Trophoblast cell (in vitro differentiated cells and primary cell): ENCODE data around the gene WNT7B.

Source experiments
- DNase-seq, 2 donors: peaks; one replicate each; pipeline ENCODE4 v3.0.0-alpha.2; 2016
- H2AFZ ChIP-seq: 2 replicates; pipeline ENCODE4 v1.6.1; 2013; ENCODE audit warnings: low read length, moderate library complexity, mild to moderate bottlenecking; ENCODE audit not compliant: insufficient read depth, poor library complexity
- H2AK5ac ChIP-seq: 2 replicates; pipeline ENCODE4 v1.6.1; 2013; ENCODE audit warnings: mild to moderate bottlenecking, low read length
- H2BK120ac ChIP-seq: 2 replicates; pipeline ENCODE4 v1.6.1; 2013; ENCODE audit warnings: low read length, mild to moderate bottlenecking, moderate library complexity; ENCODE audit not compliant: insufficient read depth, poor library complexity
- H2BK12ac ChIP-seq: 2 replicates; pipeline ENCODE4 v1.6.1; 2013; ENCODE audit warnings: mild to moderate bottlenecking, low read length, moderate library complexity
- H2BK5ac ChIP-seq: 2 replicates; pipeline ENCODE4 v1.6.1; 2013; ENCODE audit warnings: low read length, low read depth, moderate library complexity, mild to moderate bottlenecking; ENCODE audit not compliant: poor library complexity
- H3K14ac ChIP-seq: 2 replicates; pipeline ENCODE4 v1.6.1; 2013; ENCODE audit warnings: mild to moderate bottlenecking, low read length
- H3K18ac ChIP-seq: 2 replicates; pipeline ENCODE4 v1.6.1; 2013; ENCODE audit warnings: mild to moderate bottlenecking, low read length
- H3K23ac ChIP-seq: 2 replicates; pipeline ENCODE4 v1.6.1; 2013; ENCODE audit warnings: low read length
- H3K27ac ChIP-seq: 2 replicates; pipeline ENCODE4 v1.5.1; 2013; ENCODE audit warnings: low read depth, mild to moderate bottlenecking, inconsistent platforms, low read length, moderate library complexity
- H3K27me3 ChIP-seq: 2 replicates; pipeline ENCODE4 v1.6.1; 2013; ENCODE audit warnings: inconsistent platforms, mild to moderate bottlenecking, low read length, moderate library complexity; ENCODE audit not compliant: insufficient read depth
- H3K36me3 ChIP-seq, 2 experiments: 1 replicate in 1 of 2; 2 replicates in 1 of 2; pipeline ENCODE4 v1.6.1; 2013; ENCODE audit warnings: low read length in 2 of 2, mild to moderate bottlenecking in 2 of 2, moderate library complexity in 1 of 2; ENCODE audit not compliant: insufficient read depth in 2 of 2, control insufficient read depth in 1 of 2
- H3K4ac ChIP-seq: 2 replicates; pipeline ENCODE4 v1.6.1; 2013; ENCODE audit warnings: low read depth, mild to moderate bottlenecking, low read length, moderate library complexity
- H3K4me1 ChIP-seq, 2 experiments: 1 replicate in 1 of 2; 2 replicates in 1 of 2; pipeline ENCODE4 v1.6.1; 2013; ENCODE audit warnings: low read length in 2 of 2, mild to moderate bottlenecking in 2 of 2, moderate library complexity in 1 of 2; ENCODE audit not compliant: insufficient read depth in 2 of 2, control insufficient read depth in 1 of 2
- H3K4me2 ChIP-seq: 2 replicates; pipeline ENCODE4 v1.6.1; 2013; ENCODE audit warnings: inconsistent platforms, mild to moderate bottlenecking, low read length, moderate library complexity
- H3K4me3 ChIP-seq: 2 replicates; pipeline ENCODE4 v1.5.1; 2013; ENCODE audit warnings: mild to moderate bottlenecking, low read depth, low read length, inconsistent platforms
- H3K79me1 ChIP-seq: one replicate; pipeline ENCODE4 v1.6.1; 2013; ENCODE audit warnings: low read length
- H3K79me2 ChIP-seq: 2 replicates; pipeline ENCODE4 v1.6.1; 2013; ENCODE audit warnings: low read length, mild to moderate bottlenecking; ENCODE audit not compliant: control insufficient read depth, insufficient read depth, poor library complexity
- H3K9ac ChIP-seq: 2 replicates; pipeline ENCODE4 v1.6.1; 2013; ENCODE audit warnings: mild to moderate bottlenecking, low read length
- H3K9me3 ChIP-seq: 2 replicates; pipeline ENCODE4 v1.6.1; 2013; ENCODE audit warnings: low read depth, mild to moderate bottlenecking, control low read depth, inconsistent platforms, low read length; ENCODE audit not compliant: insufficient read depth
- H4K12ac ChIP-seq: 2 replicates; pipeline ENCODE4 v1.6.1; 2013; ENCODE audit warnings: low read depth, mild to moderate bottlenecking, low read length, moderate library complexity
- H4K8ac ChIP-seq: 2 replicates; pipeline ENCODE4 v1.6.1; 2013; ENCODE audit warnings: low read depth, mild to moderate bottlenecking, low read length, moderate library complexity
- H4K91ac ChIP-seq: one replicate; pipeline ENCODE4 v1.6.1; 2013; ENCODE audit warnings: low read depth, mild to moderate bottlenecking, low read length, moderate library complexity
- WGBS: extraction: QIAGEN DNeasy Blood & Tissue Kit; methylation state at CpG from one replicate; pipeline ENCODE4 v1.1.7; 2013; ENCODE audit warnings: missing lambda C conversion rate; ENCODE audit not compliant: insufficient read length, insufficient coverage; ENCODE audit errors: extremely low coverage; 5-methylcytosine and 5-hydroxymethylcytosine counted together

WNT7B gene

DNA sequence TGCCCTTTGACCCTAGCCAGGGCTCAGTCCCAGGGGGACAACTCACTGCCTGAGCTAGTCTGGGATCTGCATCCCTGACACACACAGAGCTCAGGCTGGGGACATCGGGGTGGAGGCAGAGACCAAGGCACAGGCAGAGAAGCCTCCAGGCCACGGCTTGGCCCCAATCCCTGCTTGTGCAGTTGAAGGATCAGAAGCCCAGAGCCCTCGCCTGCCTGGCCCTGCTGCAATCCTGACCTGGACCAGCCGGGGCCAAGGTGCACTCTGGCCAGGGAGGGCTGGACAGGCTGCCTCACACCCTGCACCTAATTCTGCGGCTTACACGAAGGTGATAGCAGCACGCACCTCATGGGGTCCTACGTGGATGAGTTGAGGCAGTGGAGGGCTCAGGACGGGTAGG is 34.6 kb downstream of the WNT7B start:
- Histone ChIP-seq H3K23ac (no peak overlapping the region), H2BK12ac (no peak overlapping the region), H3K27ac (no peak overlapping the region), H3K4ac (no peak overlapping the region), H3K9me3 (peaks cover 3% of the 10 kb centered on the region), H3K4me2 (no peak overlapping the region), H4K12ac (no peak overlapping the region), H3K14ac (no peak overlapping the region), H3K4me3 (no peak overlapping the region), H3K18ac (no peak overlapping the region), H2BK5ac (no peak overlapping the region), H3K36me3 (peaks cover 0 to 2% of the 10 kb centered on the region in 2 experiments), H2AK5ac (no peak overlapping the region), H3K79me1 (no peaks in the 10 kb centered on the region), H2AFZ (no peak overlapping the region), H3K4me1 (no peaks in the 10 kb centered on the region), H3K27me3 (no peaks in the 10 kb centered on the region), H4K91ac (no peak overlapping the region), H3K9ac (no peak overlapping the region), H2BK120ac (no peak overlapping the region), H4K8ac (no peak overlapping the region), H3K79me2 (no peaks in the 10 kb centered on the region)
- WGBS, result no CpG with 5 or more reads among the region's 9 CpGs
- no peak for DNase-seq

DNA sequence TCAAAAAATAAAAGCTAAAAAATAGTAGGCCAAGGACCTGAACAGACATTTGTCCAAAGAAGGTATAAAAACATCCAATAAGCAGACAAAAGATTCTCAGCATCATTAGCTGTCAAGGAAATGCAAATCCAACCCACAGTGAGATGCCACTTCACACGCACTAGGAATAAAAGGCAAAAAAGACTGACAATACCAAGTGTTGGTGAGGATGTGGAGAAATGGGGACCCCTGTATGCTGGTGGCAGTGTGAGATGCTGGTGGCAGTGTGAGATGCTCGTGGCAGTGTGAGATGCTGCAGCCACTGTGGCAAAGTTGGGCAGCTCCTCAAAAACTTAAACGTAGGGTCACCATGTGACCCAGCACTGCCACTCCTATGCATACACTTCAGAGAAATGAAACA is 38.0 kb downstream of the WNT7B start:
- Histone ChIP-seq H3K18ac (no peak overlapping the region), H4K91ac (no peak overlapping the region), H3K4ac (no peak overlapping the region), H3K36me3 (peaks cover 0 to 2% of the 10 kb centered on the region in 2 experiments), H4K12ac (no peak overlapping the region), H2BK12ac (no peak overlapping the region), H3K27ac (no peak overlapping the region), H3K4me3 (no peak overlapping the region), H2AFZ (no peak overlapping the region), H3K23ac (no peak overlapping the region), H2AK5ac (no peak overlapping the region), H3K79me1 (no peaks in the 10 kb centered on the region), H3K4me1 (no peaks in the 10 kb centered on the region), H3K4me2 (no peak overlapping the region), H3K79me2 (no peaks in the 10 kb centered on the region), H2BK5ac (no peak overlapping the region), H2BK120ac (no peak overlapping the region), H3K9me3 (peaks cover 4% of the 10 kb centered on the region), H3K14ac (no peak overlapping the region), H3K27me3 (no peaks in the 10 kb centered on the region), H3K9ac (no peak overlapping the region), H4K8ac (no peak overlapping the region)
- DNase-seq, result no peak
- no CpG with 5 or more reads among the region's 3 CpGs for WGBS

DNA sequence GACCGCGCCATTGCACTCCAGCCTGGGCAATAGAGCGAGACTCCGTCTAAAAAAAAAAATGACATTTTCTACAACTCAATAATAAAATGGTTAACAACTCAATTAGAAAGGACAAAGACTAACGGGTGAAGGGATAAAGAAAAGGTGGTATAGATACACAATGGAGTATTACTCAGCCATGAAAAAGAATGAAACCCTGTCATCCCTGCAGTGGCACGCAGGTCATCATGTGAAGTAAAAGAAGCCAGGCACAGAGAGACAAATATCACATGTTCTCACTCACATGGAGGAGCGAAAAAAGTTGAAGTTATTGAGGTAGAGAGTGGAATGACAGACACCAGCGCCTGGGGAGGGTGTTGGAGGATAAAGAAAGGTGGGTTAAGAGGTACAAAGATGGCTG is 39.0 kb downstream of the WNT7B start:
- no peak overlapping the region for H4K8ac ChIP-seq
- H3K27me3 ChIP-seq, result no peaks in the 10 kb centered on the region
- H3K36me3 ChIP-seq, result peaks cover 0 to 2% of the 10 kb centered on the region in 2 experiments
- H2BK12ac ChIP-seq, result no peak overlapping the region
- no peaks in the 10 kb centered on the region for H3K79me2 ChIP-seq
- no CpG with 5 or more reads among the region's 8 CpGs for WGBS
- no peak overlapping the region for H4K91ac ChIP-seq
- no peak overlapping the region for H3K9ac ChIP-seq
- H3K4me3 ChIP-seq, result no peak overlapping the region
- H3K18ac ChIP-seq, result no peak overlapping the region
- H3K9me3 ChIP-seq, result peaks cover 4% of the 10 kb centered on the region
- no peak overlapping the region for H4K12ac ChIP-seq
- no peak overlapping the region for H2BK120ac ChIP-seq
- H2AFZ ChIP-seq, result no peak overlapping the region
- no peaks in the 10 kb centered on the region for H3K4me1 ChIP-seq
- no peak overlapping the region for H2BK5ac ChIP-seq
- no peak overlapping the region for H3K27ac ChIP-seq
- no peak for DNase-seq
- no peak overlapping the region for H3K4ac ChIP-seq
- no peak overlapping the region for H2AK5ac ChIP-seq
- no peaks in the 10 kb centered on the region for H3K79me1 ChIP-seq
- H3K14ac ChIP-seq, result no peak overlapping the region
- no peak overlapping the region for H3K23ac ChIP-seq
- no peak overlapping the region for H3K4me2 ChIP-seq

DNA sequence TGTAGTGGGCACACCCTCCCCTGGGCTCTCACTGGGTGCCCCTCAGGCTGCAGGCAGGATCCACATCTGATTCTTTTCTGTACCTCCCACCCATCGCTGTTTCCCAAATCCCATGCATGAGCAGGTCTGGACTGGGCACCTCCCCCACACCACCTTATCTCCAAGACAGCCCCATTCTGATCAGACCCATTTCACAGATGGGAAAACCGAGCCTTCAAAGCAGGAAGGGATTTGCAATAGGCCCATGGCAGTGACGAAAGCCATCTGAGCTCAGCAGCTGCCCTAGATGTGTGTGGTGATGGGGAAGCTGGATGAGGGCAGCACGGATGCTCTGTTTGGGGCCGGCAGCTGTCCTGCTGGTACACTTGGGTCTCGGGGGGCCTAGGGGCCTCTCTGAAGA is 41.4 kb downstream of the WNT7B start:
- Histone ChIP-seq H2AFZ (no peak overlapping the region), H3K4me1 (no peaks in the 10 kb centered on the region), H3K18ac (no peak overlapping the region), H2BK120ac (no peak overlapping the region), H4K8ac (no peak overlapping the region), H3K79me1 (no peaks in the 10 kb centered on the region), H3K4me2 (no peak overlapping the region), H3K79me2 (no peaks in the 10 kb centered on the region), H3K27me3 (no peaks in the 10 kb centered on the region), H2BK12ac (no peak overlapping the region), H3K9me3 (peaks cover 2% of the 10 kb centered on the region), H3K4ac (no peak overlapping the region), H4K91ac (no peak overlapping the region), H4K12ac (no peak overlapping the region), H3K23ac (no peak overlapping the region), H3K27ac (no peak overlapping the region), H3K14ac (no peak overlapping the region), H3K4me3 (no peak overlapping the region), H2BK5ac (no peak overlapping the region), H3K36me3 (no peaks in the 10 kb centered on the region), H3K9ac (no peak overlapping the region), H2AK5ac (no peak overlapping the region)
- WGBS, result no CpG with 5 or more reads among the region's 6 CpGs
- DNase-seq, result no peak
